Measurements from ENCODE around the gene LTBP4.

DNA sequence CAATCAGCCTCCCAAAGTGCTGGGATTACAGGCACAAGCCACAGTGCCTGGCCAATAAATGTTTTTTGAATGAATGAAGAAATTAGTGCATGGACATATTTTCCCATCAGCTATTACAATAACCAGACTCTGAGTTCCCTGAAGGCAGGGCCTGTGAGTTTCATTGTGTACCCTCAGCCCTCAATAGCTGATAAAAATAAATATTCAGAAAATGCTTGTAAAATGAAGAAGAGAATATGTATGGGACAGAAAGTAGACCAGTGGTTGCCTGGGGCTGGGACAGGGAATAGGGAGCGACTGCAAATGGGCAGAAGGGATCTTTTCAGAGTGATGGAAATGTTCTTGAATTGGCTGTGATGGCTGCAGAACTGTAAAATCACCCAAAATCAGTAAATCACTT is 60.4 kb downstream of the LTBP4 start:
- TF ChIP-seq, protein P1, sequence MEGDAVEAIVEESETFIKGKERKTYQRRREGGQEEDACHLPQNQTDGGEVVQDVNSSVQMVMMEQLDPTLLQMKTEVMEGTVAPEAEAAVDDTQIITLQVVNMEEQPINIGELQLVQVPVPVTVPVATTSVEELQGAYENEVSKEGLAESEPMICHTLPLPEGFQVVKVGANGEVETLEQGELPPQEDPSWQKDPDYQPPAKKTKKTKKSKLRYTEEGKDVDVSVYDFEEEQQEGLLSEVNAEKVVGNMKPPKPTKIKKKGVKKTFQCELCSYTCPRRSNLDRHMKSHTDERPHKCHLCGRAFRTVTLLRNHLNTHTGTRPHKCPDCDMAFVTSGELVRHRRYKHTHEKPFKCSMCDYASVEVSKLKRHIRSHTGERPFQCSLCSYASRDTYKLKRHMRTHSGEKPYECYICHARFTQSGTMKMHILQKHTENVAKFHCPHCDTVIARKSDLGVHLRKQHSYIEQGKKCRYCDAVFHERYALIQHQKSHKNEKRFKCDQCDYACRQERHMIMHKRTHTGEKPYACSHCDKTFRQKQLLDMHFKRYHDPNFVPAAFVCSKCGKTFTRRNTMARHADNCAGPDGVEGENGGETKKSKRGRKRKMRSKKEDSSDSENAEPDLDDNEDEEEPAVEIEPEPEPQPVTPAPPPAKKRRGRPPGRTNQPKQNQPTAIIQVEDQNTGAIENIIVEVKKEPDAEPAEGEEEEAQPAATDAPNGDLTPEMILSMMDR (IDR thresholded peaks at IDR 0.05): no peak
- TF ChIP-seq EP300 (IDR thresholded peaks at IDR 0.05): no peak
- TF ChIP-seq POLR2A (IDR thresholded peaks at IDR 0.05): no peak
- no peak for TF ChIP-seq POLR2AphosphoS5 (IDR thresholded peaks at IDR 0.05)

Data from sigmoid colon (tissue), 4 donors.